ENCODE results near the gene ACTN4.

DNA sequence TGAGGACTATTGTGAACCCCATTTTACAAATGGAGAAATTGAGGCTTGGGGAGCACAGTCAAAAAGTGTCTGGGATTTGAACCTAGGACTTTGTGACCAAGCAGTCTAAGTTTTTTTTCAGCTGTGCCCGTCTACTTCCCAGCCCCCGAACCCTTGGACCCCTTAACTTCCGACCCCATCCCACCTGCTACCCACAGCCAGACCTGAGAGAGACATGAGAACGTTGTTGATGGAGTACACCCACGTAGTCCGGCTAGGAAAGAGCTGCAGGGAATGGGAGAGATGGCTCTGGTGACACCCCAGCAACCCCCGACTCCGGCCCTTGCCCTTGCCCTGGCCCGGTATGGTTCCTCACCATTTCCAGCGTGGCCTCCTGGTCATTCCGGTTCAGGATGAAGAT is 47.7 kb upstream of the ACTN4 start:
- TF ChIP-seq CTCF (conservative IDR thresholded peaks at IDR 0.05) (no peak), ZFX (IDR thresholded peaks at IDR 0.05) (no peak)

All from C4-2B (cell line).